HG03469 (cell line): ENCODE data around the gene HOMEZ.
"Not testable (repeated sequence)": the region's sequence is repeated elsewhere in the genome, so short reads cannot be mapped to it uniquely, and the experiment has no call there.

Experiments used
- ATAC-seq: cut with Tn5 transposase; IDR thresholded peaks from one replicate; pipeline ENCODE4 v1.9.1; 2021; ENCODE audit warnings: mild to moderate bottlenecking, moderate library complexity, moderate number of reproducible peaks; ENCODE audit not compliant: unreplicated experiment

The HOMEZ gene

GRCh38 chr14:23286020-23286901, at the start of gene HOMEZ:
Gene HOMEZ (minus strand): TSS chr14:23286132. CDS start chr14:23285952, 180 bp downstream.
- peak; percentile 86 for ATAC-seq

- no peak for ATAC-seq
These were observed 49.7 kb upstream of the HOMEZ start for GRCh38 chr14:23335623-23336022.

GRCh38 chr14:23327947-23328744, 42.2 kb upstream of the HOMEZ start:
- no peak for ATAC-seq

GRCh38 chr14:23326491-23327332, 40.8 kb upstream of the HOMEZ start:
- no peak for ATAC-seq

GRCh38 chr14:23325746-23326145, 39.8 kb upstream of the HOMEZ start:
- ATAC-seq = not testable (repeated sequence)

GRCh38 chr14:23324993-23325392, 39.1 kb upstream of the HOMEZ start:
- no peak for ATAC-seq

- no peak for ATAC-seq
These were observed 38.5 kb upstream of the HOMEZ start for GRCh38 chr14:23324455-23324846.

GRCh38 chr14:23323838-23324454, 38.0 kb upstream of the HOMEZ start:
- no peak for ATAC-seq

- no peak for ATAC-seq
These were observed 36.9 kb upstream of the HOMEZ start for GRCh38 chr14:23322568-23323517.

- no peak for ATAC-seq
These were observed 35.9 kb upstream of the HOMEZ start for GRCh38 chr14:23321572-23322547.

- peak; percentile 80 for ATAC-seq
These were observed 34.9 kb upstream of the HOMEZ start, which contains the start of gene PABPN1 for GRCh38 chr14:23320584-23321571. Gene PABPN1 (plus strand): TSS chr14:23321457. CDS start chr14:23321470, 13 bp downstream.

- no peak for ATAC-seq
These were observed 34.0 kb upstream of the HOMEZ start for GRCh38 chr14:23319746-23320583.

GRCh38 chr14:23316300-23316699, 30.4 kb upstream of the HOMEZ start:
- no peak for ATAC-seq

- no peak for ATAC-seq
These were observed 24.6 kb upstream of the HOMEZ start for GRCh38 chr14:23310546-23310945.

- no peak for ATAC-seq
These were observed 23.0 kb upstream of the HOMEZ start for GRCh38 chr14:23308721-23309445.
